DMS153 treated with DMSO at 0.1 percent for 48 hours (cell line): ENCODE data around the gene OXCT1.
"Not testable (repeated sequence)": the region's sequence is repeated elsewhere in the genome, so short reads cannot be mapped to it uniquely, and the experiment has no call there.

Experiments used
- DNase-seq: peaks from one replicate; lab custom pipeline; 2025; ENCODE audit not compliant: unreplicated experiment; lab: John Stamatoyannopoulos, UW

OXCT1 gene

GRCh38 chr5:41778410-41778809 lies 91.8 kb downstream of the OXCT1 start:
- no peak for DNase-seq

DNA sequence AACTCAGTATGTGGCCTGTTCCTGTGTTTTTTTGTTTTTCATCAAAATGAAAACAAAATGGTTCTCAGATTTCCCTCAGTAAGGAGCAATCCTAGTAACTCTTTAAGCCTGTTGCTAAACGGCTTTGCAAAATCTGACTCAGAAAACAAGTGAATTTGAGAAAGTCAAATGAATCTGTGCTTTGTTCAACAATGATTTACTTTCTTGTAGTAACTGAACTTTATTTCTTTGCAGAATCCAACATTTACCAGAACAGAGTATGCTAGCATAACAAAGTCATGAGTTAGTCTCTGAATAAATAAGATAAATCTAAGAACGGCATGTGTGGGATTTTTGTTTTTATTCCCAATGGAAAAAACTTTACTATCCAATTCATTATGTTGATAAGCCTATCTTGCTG lies 93.8 kb downstream of the OXCT1 start:
- DNase-seq = no peak

- no peak for DNase-seq
These were observed 96.4 kb downstream of the OXCT1 start for GRCh38 chr5:41773799-41774198.

GRCh38 chr5:41772785-41773442 lies 97.3 kb downstream of the OXCT1 start:
- no peak for DNase-seq

GRCh38 chr5:41772056-41772455 lies 98.2 kb downstream of the OXCT1 start:
- DNase-seq = no peak

- DNase-seq = no peak
These were observed 99.4 kb downstream of the OXCT1 start for GRCh38 chr5:41770799-41771198.

- DNase-seq = no peak
These were observed 101.5 kb downstream of the OXCT1 start for GRCh38 chr5:41768692-41769091.

DNA sequence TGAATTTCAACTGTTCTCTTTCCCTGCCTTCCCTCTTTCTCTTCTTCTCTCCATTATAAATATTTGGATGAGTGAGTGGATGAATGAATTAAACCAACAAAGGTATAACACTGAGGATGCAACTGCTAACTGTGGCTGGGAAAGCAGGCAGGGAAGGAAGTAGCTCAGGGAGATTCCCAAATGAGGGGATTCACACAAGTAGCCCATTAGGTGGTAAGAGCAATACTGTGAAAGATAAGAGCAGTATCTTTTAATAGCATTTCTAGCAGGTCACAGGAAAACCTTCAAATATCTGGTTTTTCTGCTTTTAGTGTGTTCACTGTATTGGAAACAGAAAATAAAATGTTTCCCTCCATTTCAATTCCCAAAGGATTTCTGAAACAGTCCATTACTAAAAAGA lies 105.6 kb downstream of the OXCT1 start:
- no peak for DNase-seq

GRCh38 chr5:41763574-41763973 lies 106.7 kb downstream of the OXCT1 start:
- no peak for DNase-seq

- DNase-seq = no peak
These were observed 107.1 kb downstream of the OXCT1 start for GRCh38 chr5:41763081-41763480.

DNA sequence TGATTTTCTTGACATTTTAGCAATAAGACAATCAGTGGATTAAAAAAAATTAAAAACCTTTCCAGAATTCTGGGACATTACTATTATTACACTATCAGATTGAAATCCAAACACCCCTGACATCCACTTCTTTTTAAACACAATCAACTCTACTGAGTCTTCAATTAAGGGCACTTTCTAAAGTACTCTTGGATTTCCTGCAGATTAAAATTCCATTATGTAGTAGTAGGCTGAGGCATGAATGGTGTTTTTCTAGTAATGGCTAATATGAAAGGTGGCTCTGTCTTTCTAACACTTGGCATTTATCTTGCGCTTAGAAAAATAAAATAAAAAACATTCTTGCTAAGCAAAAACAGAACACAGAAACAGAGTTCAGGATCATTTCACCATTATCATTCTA lies 107.8 kb downstream of the OXCT1 start:
- DNase-seq = no peak

- no peak for DNase-seq
These were observed 108.6 kb downstream of the OXCT1 start for GRCh38 chr5:41761663-41762062.

- DNase-seq = no peak
These were observed 114.5 kb downstream of the OXCT1 start for GRCh38 chr5:41755705-41756104.

- no peak for DNase-seq
These were observed 115.4 kb downstream of the OXCT1 start for GRCh38 chr5:41754857-41755256.

DNA sequence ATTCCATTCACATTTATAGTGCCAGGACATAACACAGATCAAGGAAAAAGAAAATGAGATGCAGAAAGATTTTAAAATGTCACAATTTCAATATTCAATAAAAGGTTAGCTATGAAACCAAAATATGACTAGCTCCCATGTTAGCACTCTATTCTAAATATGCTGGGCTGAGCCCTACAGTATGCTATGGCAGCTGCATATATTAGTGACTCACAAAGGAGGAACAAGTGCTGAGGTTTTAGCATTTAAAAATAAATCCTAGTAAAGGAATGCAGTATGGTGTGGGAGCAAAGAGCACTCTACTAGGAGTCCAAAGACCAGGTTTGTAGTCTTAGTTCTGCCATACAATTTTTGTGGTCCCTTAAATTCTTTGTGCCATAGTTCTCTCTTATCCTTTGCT lies 118.4 kb downstream of the OXCT1 start:
- no peak for DNase-seq

- DNase-seq = no peak
These were observed 121.6 kb downstream of the OXCT1 start for GRCh38 chr5:41748631-41749030.

- DNase-seq = no peak
These were observed 122.5 kb downstream of the OXCT1 start for GRCh38 chr5:41747708-41748107.

GRCh38 chr5:41747301-41747700 lies 122.9 kb downstream of the OXCT1 start:
- DNase-seq = no peak

DNA sequence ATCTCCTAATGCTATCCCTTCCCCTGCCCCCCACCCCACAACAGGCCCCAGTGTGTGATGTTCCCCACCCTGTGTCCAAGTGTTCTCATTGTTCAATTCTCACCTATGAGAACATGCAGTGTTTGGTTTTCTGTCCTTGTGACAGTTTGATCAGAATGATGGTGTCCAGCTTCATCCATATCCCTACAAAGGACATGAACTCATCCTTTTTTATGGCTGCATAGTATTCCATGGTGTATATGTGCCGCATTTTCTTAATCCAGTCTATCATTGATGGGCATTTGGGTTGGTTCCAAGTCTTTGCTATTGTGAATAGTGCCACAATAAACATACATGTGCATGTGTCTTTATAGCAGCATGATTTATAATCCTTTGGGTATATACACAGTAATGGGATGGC lies 127.6 kb downstream of the OXCT1 start:
- DNase-seq = not testable (repeated sequence)

GRCh38 chr5:41738710-41739354 lies 131.4 kb downstream of the OXCT1 start:
- no peak for DNase-seq

DNA sequence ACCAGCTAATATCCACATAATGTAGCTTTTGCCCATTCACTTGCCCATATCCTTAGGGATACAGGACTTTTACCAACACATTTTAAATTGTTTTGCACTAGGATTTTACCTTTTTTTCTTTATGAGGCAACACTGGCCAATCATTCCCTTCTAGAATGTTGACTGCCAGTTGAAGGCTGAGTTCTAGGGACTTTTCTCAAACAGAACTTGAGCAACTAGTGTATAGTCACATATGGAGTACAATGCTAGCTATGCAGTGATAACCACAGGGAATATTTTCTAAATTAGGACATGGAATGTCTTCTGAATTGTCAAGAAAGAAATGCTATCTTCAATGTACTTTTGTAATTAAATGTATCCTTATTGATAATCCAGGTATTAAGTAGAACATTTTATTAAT lies 133.6 kb downstream of the OXCT1 start:
- no peak for DNase-seq

DNA sequence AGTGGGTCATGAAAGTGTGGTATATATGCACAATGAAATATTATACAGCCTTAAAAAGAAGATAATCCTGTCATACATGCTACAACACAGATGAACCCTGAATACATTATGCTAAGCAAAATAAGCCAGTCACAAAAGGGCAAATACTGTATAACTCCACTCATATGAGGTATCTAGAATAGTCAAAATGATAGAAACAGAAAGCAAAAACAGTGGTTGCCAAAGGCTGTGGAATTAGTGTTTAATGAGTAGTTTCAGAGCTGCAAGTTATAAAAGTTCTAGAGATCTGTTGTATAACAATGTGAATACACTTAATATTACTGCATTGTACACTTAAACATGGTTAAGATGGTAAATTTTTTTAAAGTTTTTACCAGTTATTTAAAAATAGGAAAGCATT lies 135.0 kb downstream of the OXCT1 start:
- no peak for DNase-seq

DNA sequence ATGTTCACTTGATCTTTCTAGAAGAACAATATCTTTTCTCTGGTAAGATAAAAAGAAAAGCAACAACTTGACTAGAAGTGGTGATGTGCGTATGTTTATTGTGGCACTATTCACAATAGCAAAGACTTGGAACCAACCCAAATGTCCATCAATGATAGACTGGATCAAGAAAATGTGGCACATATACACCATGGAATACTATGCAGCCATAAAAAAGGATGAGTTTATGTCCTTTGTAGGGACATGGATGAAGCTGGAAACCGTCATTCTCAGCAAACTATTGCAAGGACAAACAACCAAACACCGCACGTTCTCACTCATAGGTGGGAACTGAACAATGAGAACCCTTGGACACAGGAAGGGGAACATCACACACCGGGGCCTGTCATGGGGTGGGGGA lies 140.8 kb downstream of the OXCT1 start:
- not testable (repeated sequence) for DNase-seq
